Sigmoid colon (tissue), 7 donors: ENCODE results near the gene SYNRG. TPM values are rescaled to one million over a fixed set of nuclear protein-coding genes. Genes with fewer than 3 reads are reported as not detected.

Experiments
- DNase-seq: peaks from one replicate; pipeline ENCODE4 v3.0.0-alpha.2; 2019
- H3K27ac ChIP-seq, 4 donors: fragments of 200-600 bp; sonication (generic); one replicate each; pipeline ENCODE4 v1.5.1; 2016 to 2019; ENCODE audit warnings: mild to moderate bottlenecking in 1 of 4
- H3K27me3 ChIP-seq, 3 donors: fragments of 200-600 bp; sonication (generic); one replicate each; pipeline ENCODE4 v1.5.1; 2019; ENCODE audit warnings: mild to moderate bottlenecking in 1 of 3
- H3K36me3 ChIP-seq, 4 donors: fragments of 200-600 bp; sonication (generic); one replicate each; pipeline ENCODE4 v1.5.1; 2016 to 2019
- H3K4me1 ChIP-seq, 4 donors: fragments of 200-600 bp; sonication (generic); one replicate each; pipeline ENCODE4 v1.5.1; 2017 to 2019
- H3K4me3 ChIP-seq, 4 donors: fragments of 200-600 bp; sonication (generic); one replicate each; pipeline ENCODE4 v1.5.1; 2017 to 2019; ENCODE audit warnings: mild to moderate bottlenecking in 2 of 4, moderate library complexity in 1 of 4
- H3K9me3 ChIP-seq, 4 donors: fragments of 200-600 bp in 3 of 4; sonication (generic) in 3 of 4; one replicate each; pipeline versions ENCODE4 v1.5.1 to v1.6.1; 2013 to 2019
- CTCF ChIP-seq, 4 experiments: fragments of 450-650 bp in 3 of 4; fragments of 200-600 bp in 1 of 4; IDR thresholded peaks; one replicate each; pipeline ENCODE4 v1.5.1; 2016 to 2019; ENCODE audit warnings: antibody characterized with exemption in 4 of 4, mild to moderate bottlenecking in 3 of 4, moderate library complexity in 2 of 4
- EP300 ChIP-seq, 4 donors: sonication (generic); formaldehyde crosslinking; IDR thresholded peaks; one replicate each; pipeline ENCODE4 v1.6.1; 2017; ENCODE audit warnings: antibody characterized with exemption in 4 of 4
- POLR2A ChIP-seq, 2 donors: fragments of 450-650 bp; IDR thresholded peaks; one replicate each; pipeline ENCODE4 v1.6.1; 2016; ENCODE audit warnings: antibody characterized with exemption in 2 of 2, mild to moderate bottlenecking in 2 of 2, moderate library complexity in 2 of 2
- POLR2AphosphoS5 ChIP-seq, 4 donors: sonication (generic); formaldehyde crosslinking; IDR thresholded peaks; one replicate each; pipeline ENCODE4 v1.6.1; 2017; ENCODE audit warnings: antibody characterized with exemption in 4 of 4
- WGBS, 2 donors: extraction: QIAGEN DNeasy Blood & Tissue Kit; methylation state at CpG; one replicate each; pipeline ENCODE4 v1.1.7; 2013; 5-methylcytosine and 5-hydroxymethylcytosine counted together
- intact Hi-C: fragments of 100-400 bp; cut with DNase I; formaldehyde crosslinking; loops from one replicate; pipeline ENCODE4 v1.15.1; 2023
- polyA plus RNA-seq, 3 donors: library from polyadenylated mRNA; stranded (reverse); fragments of 200-250 nt; gene quantifications; one replicate each; pipeline ENCODE4 v1.2.3, GENCODE V29; 2013
- total RNA-seq, 4 donors: library from RNA; depleted of rRNA; stranded (reverse); fragments of >200 nt; gene quantifications; one replicate each; pipeline ENCODE4 v1.1.0, GENCODE V29; 2016
- donor health status: healthy with polysubstance abuse.
- donor health status: Bipolar disorder and iron deficiency.
- donor health status: healthy.

SYNRG gene
- total and polyA plus RNA-seq, 7 donors: 7.4 to 26.0 (median 18.9) TPM

DNA sequence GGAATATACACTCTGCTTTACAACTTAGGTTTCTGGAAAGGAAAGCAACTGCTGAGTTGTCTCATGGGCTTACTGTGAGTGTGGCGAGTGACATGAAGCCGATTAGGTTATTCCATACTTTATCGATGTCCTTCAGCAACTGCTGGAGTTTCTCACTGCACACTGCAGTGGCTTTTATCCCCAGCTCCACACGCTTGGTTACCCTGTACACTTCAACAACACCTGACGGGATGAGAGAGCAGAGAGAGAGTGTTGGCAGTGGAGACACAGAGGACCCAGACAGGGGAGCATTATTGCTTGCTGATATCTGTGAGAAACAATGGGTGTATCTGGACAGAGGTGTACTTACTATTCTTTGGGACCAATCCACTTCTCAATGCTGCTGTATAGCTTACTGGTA, 73.3 kb downstream of the SYNRG start:
- Histone ChIP-seq H3K27ac (no peak overlapping the region), H3K36me3 (peaks cover 40 to 93% (median 54%) of the 10 kb centered on the region in 4 donors)

GRCh38 chr17:37532756-37533155, 76.5 kb downstream of the SYNRG start:
- Histone ChIP-seq H3K27ac (no peak overlapping the region), H3K27me3 (no peaks in the 10 kb centered on the region), H3K4me3 (no peak overlapping the region), H3K9me3 (no peaks in the 10 kb centered on the region), H3K4me1 (no peaks in the 10 kb centered on the region), H3K36me3 (peaks cover 21 to 93% (median 41%) of the 10 kb centered on the region in 4 donors)
- WGBS, 2 donors: 83 to 88% methylated on average over 3 of the region's 3 CpGs
- no peak for DNase-seq
- TF ChIP-seq EP300 (IDR thresholded peaks at IDR 0.05): no peak
- no peak for TF ChIP-seq POLR2A (IDR thresholded peaks at IDR 0.05)
- no peak for TF ChIP-seq POLR2AphosphoS5 (IDR thresholded peaks at IDR 0.05)
- TF ChIP-seq CTCF (IDR thresholded peaks at IDR 0.05): no peak
- intact Hi-C loops: no loop called here

More for the DNA sequence above, 73.3 kb downstream of the SYNRG start:
- intact Hi-C loops: no loop called here
- Histone ChIP-seq H3K4me1 (no peaks in the 10 kb centered on the region), H3K27me3 (no peaks in the 10 kb centered on the region), H3K4me3 (no peak overlapping the region), H3K9me3 (no peaks in the 10 kb centered on the region)
- TF ChIP-seq POLR2AphosphoS5 (IDR thresholded peaks at IDR 0.05) (no peak), EP300 (IDR thresholded peaks at IDR 0.05) (no peak), CTCF (IDR thresholded peaks at IDR 0.05) (no peak), POLR2A (IDR thresholded peaks at IDR 0.05) (no peak)
- 95 to 96% methylated on average over 5 of the region's 5 CpGs for WGBS, 2 donors
- no peak for DNase-seq

DNA sequence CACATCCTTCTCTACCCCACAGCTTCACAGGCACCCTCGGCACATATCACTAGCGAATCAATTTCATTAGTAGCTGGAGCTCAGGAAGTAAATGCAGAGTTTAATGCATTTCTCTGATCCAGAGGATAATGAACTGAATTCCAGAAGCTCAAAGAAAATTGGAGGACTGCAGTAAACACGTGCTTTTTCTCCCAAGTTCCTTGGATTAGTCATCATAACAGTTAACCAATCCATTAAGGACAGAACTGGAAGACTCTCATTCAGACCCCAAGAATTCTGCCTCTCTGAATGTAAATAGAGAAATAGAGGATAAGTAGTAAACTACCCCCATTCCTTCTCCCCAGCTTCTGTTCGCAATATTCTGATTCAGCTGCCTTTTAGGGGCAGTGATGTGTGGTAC, 78.8 kb downstream of the SYNRG start:
- intact Hi-C loops: no loop called here
- no peak for TF ChIP-seq POLR2AphosphoS5 (IDR thresholded peaks at IDR 0.05)
- TF ChIP-seq POLR2A (IDR thresholded peaks at IDR 0.05): no peak
- TF ChIP-seq EP300 (IDR thresholded peaks at IDR 0.05): no peak
- no peak for TF ChIP-seq CTCF (IDR thresholded peaks at IDR 0.05)
- H3K9me3 ChIP-seq: no peaks in the 10 kb centered on the region
- no peak overlapping the region for H3K4me3 ChIP-seq
- no peak for DNase-seq
- H3K27me3 ChIP-seq: no peaks in the 10 kb centered on the region
- no peak overlapping the region for H3K27ac ChIP-seq
- 86 to 92% methylated on average over 4 of the region's 4 CpGs for WGBS, 2 donors
- H3K36me3 ChIP-seq: peaks cover 7 to 72% (median 20%) of the 10 kb centered on the region in 4 donors
- no peaks in the 10 kb centered on the region for H3K4me1 ChIP-seq

GRCh38 chr17:37527249-37527851, 81.9 kb downstream of the SYNRG start:
- no peak overlapping the region for H3K4me3 ChIP-seq
- no peaks in the 10 kb centered on the region for H3K4me1 ChIP-seq
- intact Hi-C loops: no loop called here
- DNase-seq: no peak
- TF ChIP-seq EP300 (IDR thresholded peaks at IDR 0.05) (no peak), CTCF (IDR thresholded peaks at IDR 0.05) (peak in 2 of 4 experiments; percentile 34 to 36)
- WGBS, 2 donors: 44 to 70% methylated on average over 5 of the region's 5 CpGs
- H3K27me3 ChIP-seq: no peaks in the 10 kb centered on the region
- H3K9me3 ChIP-seq: no peaks in the 10 kb centered on the region
- H3K27ac ChIP-seq: no peak overlapping the region
- H3K36me3 ChIP-seq: peaks cover 0 to 71% (median 19%) of the 10 kb centered on the region in 4 donors

DNA sequence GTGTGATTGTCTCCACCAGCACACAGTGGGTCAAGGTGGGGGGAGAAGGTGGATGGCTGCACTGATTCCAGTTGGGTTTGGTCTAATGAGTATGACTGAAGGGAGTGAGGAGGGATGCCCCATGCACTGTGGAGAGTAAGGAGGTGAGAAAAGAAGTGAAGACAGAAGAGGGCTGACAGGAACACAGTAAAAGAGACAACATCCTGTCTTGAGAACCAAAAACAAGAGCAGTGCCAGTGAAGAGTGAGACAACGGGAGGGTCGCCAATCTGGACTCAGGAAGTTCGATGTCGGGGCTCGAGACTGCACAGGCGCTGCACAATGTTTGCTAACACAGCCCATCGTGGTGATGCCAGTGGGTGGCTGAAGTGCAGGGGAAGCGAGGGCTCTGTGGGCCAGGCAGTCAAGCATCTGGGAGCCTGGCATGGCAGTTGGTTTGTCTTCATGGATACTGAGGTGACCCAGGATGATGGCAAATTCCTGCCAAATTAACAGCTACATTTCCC, 85.5 kb downstream of the SYNRG start:
- intact Hi-C loops: no loop called here
- H3K27me3 ChIP-seq: no peaks in the 10 kb centered on the region
- no peaks in the 10 kb centered on the region for H3K4me1 ChIP-seq
- 80 to 91% methylated on average over 8 of the region's 8 CpGs for WGBS, 2 donors
- DNase-seq: no peak
- no peaks in the 10 kb centered on the region for H3K9me3 ChIP-seq
- H3K36me3 ChIP-seq: peaks cover 0 to 61% (median 15%) of the 10 kb centered on the region in 4 donors
- TF ChIP-seq POLR2AphosphoS5 (IDR thresholded peaks at IDR 0.05) (no peak), EP300 (IDR thresholded peaks at IDR 0.05) (no peak), CTCF (IDR thresholded peaks at IDR 0.05) (no peak), POLR2A (IDR thresholded peaks at IDR 0.05) (no peak)
- no peak overlapping the region for H3K4me3 ChIP-seq
- H3K27ac ChIP-seq: no peak overlapping the region
